Sigmoid colon (tissue), 7 donors: ENCODE data around the gene FALEC. TPM values are rescaled to one million over a fixed set of nuclear protein-coding genes. Genes with fewer than 3 reads are reported as not detected.

ENCODE experiments used
- DNase-seq: peaks from one replicate; pipeline ENCODE4 v3.0.0-alpha.2; 2019
- H3K27ac ChIP-seq, 4 donors: fragments of 200-600 bp; sonication (generic); one replicate each; pipeline ENCODE4 v1.5.1; 2016 to 2019; ENCODE audit warnings: mild to moderate bottlenecking in 1 of 4
- H3K27me3 ChIP-seq, 3 donors: fragments of 200-600 bp; sonication (generic); one replicate each; pipeline ENCODE4 v1.5.1; 2019; ENCODE audit warnings: mild to moderate bottlenecking in 1 of 3
- H3K36me3 ChIP-seq, 4 donors: fragments of 200-600 bp; sonication (generic); one replicate each; pipeline ENCODE4 v1.5.1; 2016 to 2019
- H3K4me1 ChIP-seq, 4 donors: fragments of 200-600 bp; sonication (generic); one replicate each; pipeline ENCODE4 v1.5.1; 2017 to 2019
- H3K4me3 ChIP-seq, 4 donors: fragments of 200-600 bp; sonication (generic); one replicate each; pipeline ENCODE4 v1.5.1; 2017 to 2019; ENCODE audit warnings: mild to moderate bottlenecking in 2 of 4, moderate library complexity in 1 of 4
- H3K9me3 ChIP-seq, 4 donors: fragments of 200-600 bp in 3 of 4; sonication (generic) in 3 of 4; one replicate each; pipeline versions ENCODE4 v1.5.1 to v1.6.1; 2013 to 2019
- EP300 ChIP-seq, 4 donors: sonication (generic); formaldehyde crosslinking; IDR thresholded peaks; one replicate each; pipeline ENCODE4 v1.6.1; 2017; ENCODE audit warnings: antibody characterized with exemption in 4 of 4
- POLR2A ChIP-seq, 2 donors: fragments of 450-650 bp; IDR thresholded peaks; one replicate each; pipeline ENCODE4 v1.6.1; 2016; ENCODE audit warnings: antibody characterized with exemption in 2 of 2, mild to moderate bottlenecking in 2 of 2, moderate library complexity in 2 of 2
- POLR2AphosphoS5 ChIP-seq, 4 donors: sonication (generic); formaldehyde crosslinking; IDR thresholded peaks; one replicate each; pipeline ENCODE4 v1.6.1; 2017; ENCODE audit warnings: antibody characterized with exemption in 4 of 4
- WGBS, 2 donors: extraction: QIAGEN DNeasy Blood & Tissue Kit; methylation state at CpG; one replicate each; pipeline ENCODE4 v1.1.7; 2013; 5-methylcytosine and 5-hydroxymethylcytosine counted together
- intact Hi-C: fragments of 100-400 bp; cut with DNase I; formaldehyde crosslinking; loops from one replicate; pipeline ENCODE4 v1.15.1; 2023
- polyA plus RNA-seq, 3 donors: library from polyadenylated mRNA; stranded (reverse); fragments of 200-250 nt; gene quantifications; one replicate each; pipeline ENCODE4 v1.2.3, GENCODE V29; 2013
- total RNA-seq, 4 donors: library from RNA; depleted of rRNA; stranded (reverse); fragments of >200 nt; gene quantifications; one replicate each; pipeline ENCODE4 v1.1.0, GENCODE V29; 2016
- TF ChIP-seq, protein P1 (sequence below), 4 experiments: fragments of 450-650 bp in 3 of 4; fragments of 200-600 bp in 1 of 4; IDR thresholded peaks; one replicate each; pipeline ENCODE4 v1.5.1; 2016 to 2019; ENCODE audit warnings: antibody characterized with exemption in 4 of 4, mild to moderate bottlenecking in 3 of 4, moderate library complexity in 2 of 4
- donor health status: healthy with polysubstance abuse.
- donor health status: Bipolar disorder and iron deficiency.
- donor health status: healthy.

FALEC gene
- total and polyA plus RNA-seq, 7 donors = 0.35 TPM; not detected in 6

DNA sequence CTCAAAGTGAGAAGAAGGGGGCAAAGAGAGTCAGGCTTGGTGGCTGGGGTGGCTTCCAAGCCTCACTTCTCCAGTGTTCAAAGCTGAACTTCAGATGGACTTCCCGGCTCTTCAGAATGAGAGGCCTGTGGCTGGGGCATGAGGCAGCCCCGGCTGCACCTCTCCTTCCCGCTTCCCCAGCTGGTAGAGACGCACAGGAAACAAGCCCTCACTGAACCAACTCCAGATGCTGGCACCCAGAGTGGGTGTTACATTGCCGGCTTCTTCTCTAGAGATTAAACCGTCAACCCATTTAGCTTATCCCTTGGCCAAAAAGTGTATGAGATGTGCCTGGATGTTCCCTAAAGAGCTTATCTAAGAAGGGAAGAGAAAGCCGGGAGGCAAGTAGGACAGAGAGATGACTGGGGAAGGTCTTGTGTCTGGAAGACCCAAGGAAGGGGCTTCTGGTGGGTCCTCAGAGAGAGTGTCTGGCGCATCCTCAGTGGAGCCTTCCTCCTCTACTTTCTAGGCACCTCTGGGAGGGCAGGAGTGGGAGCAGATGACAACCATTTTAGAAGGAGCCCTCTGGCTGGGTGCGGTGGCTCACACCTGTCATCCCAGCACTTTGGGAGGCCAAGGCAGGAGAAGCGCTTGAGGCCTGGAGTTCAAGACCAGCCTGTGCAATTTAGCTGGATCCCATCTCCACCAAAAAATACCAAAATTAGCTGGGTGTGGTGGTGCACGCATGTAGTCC is 35.7 kb downstream of the FALEC start:
- no peaks in the 10 kb centered on the region for H3K27me3 ChIP-seq
- H3K36me3 ChIP-seq = peaks cover 0 to 7% (median 0%) of the 10 kb centered on the region in 4 donors
- TF ChIP-seq EP300 (IDR thresholded peaks at IDR 0.05) = no peak
- TF ChIP-seq POLR2AphosphoS5 (IDR thresholded peaks at IDR 0.05) = no peak
- peak; percentile 77 for DNase-seq
- intact Hi-C loops = no loop called here
- H3K27ac ChIP-seq = peak overlapping the region; percentile 82 to 91 (median 88)
- no peak overlapping the region for H3K4me3 ChIP-seq
- 66 to 75% methylated on average over 11 of the region's 11 CpGs for WGBS, 2 donors
- H3K4me1 ChIP-seq = peaks cover 0 to 62% (median 44%) of the 10 kb centered on the region in 4 donors
- no peaks in the 10 kb centered on the region for H3K9me3 ChIP-seq

GRCh38 chr1:150551784-150552127 is 36.2 kb downstream of the FALEC start:
- H3K4me1 ChIP-seq = peaks cover 0 to 62% (median 44%) of the 10 kb centered on the region in 4 donors
- WGBS, 2 donors = 34 to 44% methylated on average over 1 of the region's 1 CpG

GRCh38 chr1:150552128-150552910 is 36.8 kb downstream of the FALEC start:
- Histone ChIP-seq H3K27me3 (no peaks in the 10 kb centered on the region), H3K27ac (peak overlapping the region; percentile 82 to 91 (median 88)), H3K36me3 (peaks cover 0 to 10% (median 4%) of the 10 kb centered on the region in 4 donors), H3K4me1 (peaks cover 0 to 63% (median 44%) of the 10 kb centered on the region in 4 donors), H3K9me3 (no peaks in the 10 kb centered on the region), H3K4me3 (no peak overlapping the region)
- TF ChIP-seq, protein P1, sequence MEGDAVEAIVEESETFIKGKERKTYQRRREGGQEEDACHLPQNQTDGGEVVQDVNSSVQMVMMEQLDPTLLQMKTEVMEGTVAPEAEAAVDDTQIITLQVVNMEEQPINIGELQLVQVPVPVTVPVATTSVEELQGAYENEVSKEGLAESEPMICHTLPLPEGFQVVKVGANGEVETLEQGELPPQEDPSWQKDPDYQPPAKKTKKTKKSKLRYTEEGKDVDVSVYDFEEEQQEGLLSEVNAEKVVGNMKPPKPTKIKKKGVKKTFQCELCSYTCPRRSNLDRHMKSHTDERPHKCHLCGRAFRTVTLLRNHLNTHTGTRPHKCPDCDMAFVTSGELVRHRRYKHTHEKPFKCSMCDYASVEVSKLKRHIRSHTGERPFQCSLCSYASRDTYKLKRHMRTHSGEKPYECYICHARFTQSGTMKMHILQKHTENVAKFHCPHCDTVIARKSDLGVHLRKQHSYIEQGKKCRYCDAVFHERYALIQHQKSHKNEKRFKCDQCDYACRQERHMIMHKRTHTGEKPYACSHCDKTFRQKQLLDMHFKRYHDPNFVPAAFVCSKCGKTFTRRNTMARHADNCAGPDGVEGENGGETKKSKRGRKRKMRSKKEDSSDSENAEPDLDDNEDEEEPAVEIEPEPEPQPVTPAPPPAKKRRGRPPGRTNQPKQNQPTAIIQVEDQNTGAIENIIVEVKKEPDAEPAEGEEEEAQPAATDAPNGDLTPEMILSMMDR (IDR thresholded peaks at IDR 0.05) = no peak
- peak in 3 of 4 donors; percentile 9 to 77 (median 70) for TF ChIP-seq POLR2AphosphoS5 (IDR thresholded peaks at IDR 0.05)
- TF ChIP-seq EP300 (IDR thresholded peaks at IDR 0.05) = peak in 1 of 4 donors; percentile 41
- no peak for TF ChIP-seq POLR2A (IDR thresholded peaks at IDR 0.05)
- WGBS, 2 donors = 42 to 53% methylated on average over 13 of the region's 13 CpGs
- DNase-seq = peak; percentile 98
- intact Hi-C loops = no loop called here

More at GRCh38 chr1:150551784-150552127, 36.2 kb downstream of the FALEC start:
- DNase-seq = no peak
- Histone ChIP-seq H3K36me3 (peaks cover 0 to 10% (median under 1%) of the 10 kb centered on the region in 4 donors), H3K9me3 (no peaks in the 10 kb centered on the region), H3K27me3 (no peaks in the 10 kb centered on the region), H3K27ac (peak overlapping the region; percentile 82 to 91 (median 88)), H3K4me3 (no peak overlapping the region)
- TF ChIP-seq EP300 (IDR thresholded peaks at IDR 0.05) = no peak
- no peak for TF ChIP-seq POLR2A (IDR thresholded peaks at IDR 0.05)
- TF ChIP-seq POLR2AphosphoS5 (IDR thresholded peaks at IDR 0.05) = no peak
- TF ChIP-seq, protein P1 (IDR thresholded peaks at IDR 0.05) = no peak
- intact Hi-C loops = no loop called here

GRCh38 chr1:150552911-150553289 is 37.3 kb downstream of the FALEC start:
- DNase-seq = no peak
- Histone ChIP-seq H3K9me3 (no peaks in the 10 kb centered on the region), H3K4me3 (no peak overlapping the region), H3K27me3 (no peaks in the 10 kb centered on the region), H3K4me1 (peaks cover 0 to 66% (median 45%) of the 10 kb centered on the region in 4 donors), H3K36me3 (peaks cover 0 to 13% (median 5%) of the 10 kb centered on the region in 4 donors), H3K27ac (peak overlapping the region; percentile 82 to 91 (median 88))
- intact Hi-C loops = no loop called here
- TF ChIP-seq POLR2AphosphoS5 (IDR thresholded peaks at IDR 0.05) (no peak), EP300 (IDR thresholded peaks at IDR 0.05) (no peak), POLR2A (IDR thresholded peaks at IDR 0.05) (no peak)
- TF ChIP-seq, protein P1 (IDR thresholded peaks at IDR 0.05) = no peak
- WGBS, 2 donors = 81 to 88% methylated on average over 12 of the region's 12 CpGs
